Transverse colon (tissue), 4 donors: ENCODE data around the gene PTPRR.

Source experiments
- CTCF ChIP-seq, 5 experiments: fragments of 200-600 bp in 3 of 5; fragments of 450-650 bp in 2 of 5; sonication (generic) in 3 of 5; IDR thresholded peaks; 1 replicate in 2 of 5; 2 replicates in 3 of 5; pipeline ENCODE4 v1.5.1; 2016 to 2017; ENCODE audit warnings: antibody characterized with exemption in 5 of 5, inconsistent platforms in 3 of 5, mild to moderate bottlenecking in 2 of 5, moderate library complexity in 1 of 5
- POLR2A ChIP-seq: fragments of 450-650 bp; IDR thresholded peaks from one replicate; pipeline ENCODE4 v1.6.1; 2016; ENCODE audit warnings: antibody characterized with exemption, mild to moderate bottlenecking, moderate library complexity
- POLR2AphosphoS5 ChIP-seq, 3 donors: sonication (generic); formaldehyde crosslinking; IDR thresholded peaks; one replicate each; pipeline ENCODE4 v1.6.1; 2016; ENCODE audit warnings: antibody characterized with exemption in 3 of 3

GRCh38 chr12:70607107-70607506 is 313.4 kb downstream of the PTPRR start:
- TF ChIP-seq POLR2AphosphoS5 (IDR thresholded peaks at IDR 0.05), result no peak
- no peak for TF ChIP-seq CTCF (IDR thresholded peaks at IDR 0.05)
- TF ChIP-seq POLR2A, result no peak
